GM10248 (cell line): ENCODE results near the gene UBR3.
"Not testable (repeated sequence)": the region's sequence is repeated elsewhere in the genome, so short reads cannot be mapped to it uniquely, and the experiment has no call there.

Experiments used
- CTCF ChIA-PET: fragments of 300-600 bp; sonication (Branson Sonifier 250); formaldehyde crosslinking; extraction: SDS; loops from one replicate; lab custom pipeline; 2021; ENCODE audit warnings: antibody characterized with exemption; lab: Yijun Ruan, JAX
- POLR2A ChIA-PET: fragments of 350-650 bp; sonication (Branson Sonifier 250); formaldehyde crosslinking; extraction: SDS; loops from one replicate; lab custom pipeline; 2020; ENCODE audit warnings: antibody characterized with exemption; lab: Yijun Ruan, JAX
- DNase-seq: peaks from one replicate; pipeline ENCODE4 v3.0.0; 2012; ENCODE audit errors: extremely low spot score
- TF ChIP-seq, protein P1 (sequence below): IDR thresholded peaks from 2 replicates; pipeline ENCODE4 v1.5.1; 2012; ENCODE audit warnings: mild to moderate bottlenecking, low read depth; ENCODE audit errors: extremely low read depth, missing control alignments, control extremely low read depth

UBR3 gene

GRCh38 chr2:169849710-169850109, 22.5 kb downstream of the UBR3 start:
- CTCF ChIA-PET = interaction anchor here (1.2 to 1.7 kb wide), 2 partner anchors 9 to 25 kb away, joined by 3 read pairs; partner anchors contain the start of gene METTL5
- POLR2A ChIA-PET = interaction anchor here (0.6 kb wide), 1 partner anchor 12 kb away, joined by 7 read pairs; no protein-coding TSS in a partner anchor
- no peak for DNase-seq
- TF ChIP-seq, protein P1, sequence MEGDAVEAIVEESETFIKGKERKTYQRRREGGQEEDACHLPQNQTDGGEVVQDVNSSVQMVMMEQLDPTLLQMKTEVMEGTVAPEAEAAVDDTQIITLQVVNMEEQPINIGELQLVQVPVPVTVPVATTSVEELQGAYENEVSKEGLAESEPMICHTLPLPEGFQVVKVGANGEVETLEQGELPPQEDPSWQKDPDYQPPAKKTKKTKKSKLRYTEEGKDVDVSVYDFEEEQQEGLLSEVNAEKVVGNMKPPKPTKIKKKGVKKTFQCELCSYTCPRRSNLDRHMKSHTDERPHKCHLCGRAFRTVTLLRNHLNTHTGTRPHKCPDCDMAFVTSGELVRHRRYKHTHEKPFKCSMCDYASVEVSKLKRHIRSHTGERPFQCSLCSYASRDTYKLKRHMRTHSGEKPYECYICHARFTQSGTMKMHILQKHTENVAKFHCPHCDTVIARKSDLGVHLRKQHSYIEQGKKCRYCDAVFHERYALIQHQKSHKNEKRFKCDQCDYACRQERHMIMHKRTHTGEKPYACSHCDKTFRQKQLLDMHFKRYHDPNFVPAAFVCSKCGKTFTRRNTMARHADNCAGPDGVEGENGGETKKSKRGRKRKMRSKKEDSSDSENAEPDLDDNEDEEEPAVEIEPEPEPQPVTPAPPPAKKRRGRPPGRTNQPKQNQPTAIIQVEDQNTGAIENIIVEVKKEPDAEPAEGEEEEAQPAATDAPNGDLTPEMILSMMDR = no peak

DNA sequence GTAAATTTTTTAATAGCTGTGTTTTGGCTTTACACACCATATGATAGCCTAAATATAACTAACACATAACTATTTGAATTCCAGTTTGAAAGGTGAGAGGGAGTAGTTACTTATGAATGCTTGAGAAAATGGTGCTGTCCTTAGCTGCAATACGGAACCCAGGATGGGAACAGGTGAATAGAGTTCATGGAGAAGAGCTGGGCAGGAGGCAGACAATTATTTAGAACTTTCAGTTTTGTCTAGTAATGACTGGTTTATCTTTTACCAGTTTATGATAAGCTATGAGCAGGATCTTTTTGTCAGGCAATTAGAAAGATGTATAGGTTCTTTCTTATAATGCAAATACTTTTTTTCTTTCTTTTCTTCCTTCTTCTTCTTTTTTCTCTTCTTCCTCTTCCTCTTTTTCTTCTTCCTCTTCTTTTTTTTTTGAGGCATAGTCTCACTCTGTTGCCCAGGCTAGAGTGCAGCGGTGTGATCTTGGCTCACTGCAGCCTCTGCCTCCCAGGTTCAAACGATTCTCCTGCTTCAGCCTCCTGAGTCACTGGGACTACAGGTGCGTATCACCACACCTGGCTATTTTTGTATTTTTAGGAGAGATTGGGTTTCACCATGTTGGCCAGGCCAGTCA, 25.9 kb downstream of the UBR3 start:
- CTCF ChIA-PET = interaction anchor here (0.8 to 2.0 kb wide), 2 partner anchors 36 to 40 kb away, joined by 3 to 5 read pairs; no protein-coding TSS in a partner anchor
- TF ChIP-seq, protein P1 = no peak
- POLR2A ChIA-PET = no interaction called here
- no peak for DNase-seq

DNA sequence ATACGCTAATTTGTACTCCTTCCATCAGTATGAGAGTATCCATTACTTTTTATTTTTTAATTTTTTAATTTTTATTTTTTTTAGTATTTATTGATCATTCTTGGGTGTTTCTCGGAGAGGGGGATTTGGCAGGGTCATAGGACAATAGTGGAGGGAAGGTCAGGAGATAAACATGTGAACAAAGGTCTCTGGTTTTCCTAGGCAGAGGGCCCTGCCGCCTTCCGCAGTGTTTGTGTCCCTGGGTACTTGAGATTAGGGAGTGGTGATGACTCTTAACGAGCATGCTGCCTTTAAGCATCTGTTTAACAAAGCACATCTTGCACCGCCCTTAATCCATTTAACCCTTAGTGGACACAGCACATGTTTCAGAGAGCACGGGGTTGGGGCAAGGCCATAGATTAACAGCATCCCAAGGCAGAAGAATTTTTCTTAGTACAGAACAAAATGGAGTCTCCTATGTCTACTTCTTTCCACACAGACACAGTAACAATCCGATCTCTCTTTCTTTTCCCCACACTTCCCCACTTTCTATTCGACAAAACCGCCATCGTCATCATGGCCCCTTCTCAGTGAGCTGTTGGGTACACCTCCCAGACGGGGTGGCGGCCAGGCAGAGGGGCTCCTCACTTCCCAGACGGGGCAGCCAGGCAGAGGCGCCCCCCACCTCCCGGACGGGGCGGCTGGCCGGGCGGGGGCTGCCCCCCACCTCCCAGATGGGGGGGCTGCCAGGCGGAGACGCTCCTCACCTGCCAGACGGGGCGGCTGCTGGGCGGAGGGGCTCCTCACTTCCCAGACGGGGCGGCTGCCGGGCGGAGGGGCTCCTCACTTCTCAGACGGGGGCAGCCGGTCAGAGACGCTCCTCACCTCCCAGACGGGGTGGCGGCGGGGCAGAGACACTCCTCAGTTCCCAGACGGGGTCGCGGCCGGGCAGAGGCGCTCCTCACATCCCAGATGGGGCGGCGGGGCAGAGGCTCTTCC, 28.3 kb downstream of the UBR3 start:
- DNase-seq, POLR2A ChIA-PET, CTCF ChIA-PET: not testable (repeated sequence)

DNA sequence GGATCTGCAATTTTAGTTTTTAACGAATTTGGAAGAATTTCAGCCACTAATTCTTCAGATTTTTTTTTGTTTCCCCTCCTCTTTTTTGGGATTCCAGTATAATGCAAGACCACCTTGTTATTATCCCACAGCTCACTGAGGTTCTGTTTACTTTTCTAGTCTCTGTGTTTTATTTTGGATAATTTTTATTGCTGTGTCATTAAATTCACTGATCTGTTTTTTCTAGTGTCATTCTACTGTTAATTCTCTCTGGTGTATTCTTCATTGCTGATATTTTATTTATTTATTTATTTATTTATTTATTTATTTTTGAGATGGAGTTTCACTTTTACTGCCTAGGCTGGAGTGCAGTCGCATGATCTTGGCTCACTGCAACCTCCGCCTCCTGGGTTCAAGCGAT, 32.2 kb downstream of the UBR3 start:
- no peak for DNase-seq
- CTCF ChIA-PET = interaction anchor here (1.2 kb wide), 1 partner anchor 9 kb away, joined by 3 read pairs; no protein-coding TSS in a partner anchor
- POLR2A ChIA-PET = no interaction called here
- TF ChIP-seq, protein P1 = no peak

- ChIA-PET POLR2A (no interaction called here), CTCF (no interaction called here)
- no peak for DNase-seq
- TF ChIP-seq, protein P1 = no peak
Observed at GRCh38 chr2:169860149-169860548, 32.9 kb downstream of the UBR3 start.

DNA sequence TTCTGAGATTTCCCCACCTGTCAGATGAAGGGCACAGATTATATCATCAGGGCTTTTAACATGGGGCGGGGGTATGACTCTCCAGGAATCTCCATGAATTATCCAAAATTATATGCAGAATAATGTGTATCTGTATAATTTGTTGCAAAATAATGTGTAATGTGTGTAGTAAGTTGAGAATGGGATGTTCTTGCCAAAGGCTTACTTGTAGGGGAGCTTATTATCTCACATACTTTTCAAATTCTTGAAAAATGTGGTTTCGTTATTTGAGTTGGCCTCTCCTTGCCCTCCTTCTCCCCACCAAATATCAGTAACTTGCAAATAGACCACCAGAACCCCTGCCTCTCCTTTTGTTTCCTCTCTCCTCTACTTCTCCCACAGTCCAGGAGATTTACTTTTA, 35.6 kb downstream of the UBR3 start:
- ChIA-PET POLR2A (no interaction called here), CTCF (interaction anchor here (0.7 to 2.8 kb wide), 5 partner anchors 11 to 383 kb away, joined by 3 to 13 read pairs (median 4); partner anchors contain the start of gene UBR3)
- no peak for DNase-seq
- TF ChIP-seq, protein P1 = no peak
